ENCODE measurements around the gene LARGE1. TPM values are rescaled to one million over a fixed set of nuclear protein-coding genes. Genes with fewer than 3 reads are reported as not detected.

LARGE1 gene
- total and polyA plus RNA-seq, 10 donors = 1.9 to 35.8 (median 22.8) TPM

DNA sequence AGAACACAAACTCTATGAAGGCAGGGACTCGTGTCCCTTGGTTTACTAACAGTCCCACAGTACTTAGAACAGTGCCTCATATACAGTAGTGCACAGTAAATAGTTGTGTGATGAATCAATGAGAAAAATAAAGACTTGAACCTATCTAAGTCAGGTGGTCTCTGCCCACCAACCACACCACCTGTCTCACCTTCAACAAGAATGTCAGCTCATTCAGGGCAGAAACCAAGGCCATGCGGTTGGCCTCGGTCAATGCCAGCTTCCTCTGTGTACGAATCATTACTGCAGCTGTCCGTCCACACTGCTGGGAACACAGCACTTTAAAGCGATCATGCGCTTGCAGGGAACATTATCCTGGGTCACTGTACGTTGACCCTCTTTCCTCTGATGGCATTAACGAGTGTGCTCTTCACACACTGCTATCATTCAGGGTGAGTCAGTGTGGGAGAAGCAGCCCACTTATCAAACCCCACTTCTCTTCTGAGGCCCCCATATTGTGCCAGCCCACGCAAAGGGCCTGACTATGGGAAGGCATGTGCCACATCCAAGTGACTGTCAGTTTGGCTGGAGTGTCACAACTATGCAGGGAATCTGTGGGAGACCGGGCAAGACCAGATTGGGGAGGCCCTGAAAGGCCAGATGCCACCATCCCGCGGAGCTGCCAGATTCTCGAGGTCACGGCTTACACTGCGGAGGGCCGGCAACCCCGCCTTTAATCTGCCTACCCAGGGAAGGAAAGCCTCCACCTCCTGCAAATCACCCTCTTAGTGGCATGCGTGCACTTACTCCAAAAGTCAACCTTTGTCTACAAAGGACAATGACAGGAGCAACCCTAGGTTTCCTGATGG is 36.1 kb downstream of the LARGE1 start:
- peak overlapping the region in 1 of 8 donors; percentile 34 for H3K27ac ChIP-seq
- peak; percentile 69 for DNase-seq
- 68 to 77% (median 75%) methylated on average over 13 to 19 of the region's 19 CpGs for WGBS, 5 donors

DNA sequence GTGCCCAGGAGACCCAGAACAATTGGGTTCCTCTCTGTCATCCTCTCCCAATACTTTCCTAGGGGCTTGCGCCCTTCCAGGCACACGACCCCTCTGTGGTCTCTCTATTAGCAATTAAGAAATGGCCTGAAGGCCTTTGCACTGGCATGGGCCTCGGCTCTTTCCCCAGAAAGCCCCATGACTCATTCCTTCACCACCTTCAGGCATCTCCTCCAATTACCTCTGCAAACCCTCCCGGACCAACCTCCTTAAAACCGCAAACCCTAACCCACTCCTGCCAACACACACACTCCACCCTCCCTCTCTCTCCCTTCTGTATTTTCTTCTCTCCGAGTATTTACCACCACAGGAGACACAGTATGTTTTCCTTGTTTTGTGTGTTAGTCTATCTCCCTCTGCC is 36.7 kb downstream of the LARGE1 start:
- Histone ChIP-seq H3K27me3 (replicated peaks in 1 of 7) (no peaks in the 10 kb centered on the region), H3K4me1 (peaks cover 0 to 20% (median 11%) of the 10 kb centered on the region in 6 donors), H3K9me3 (no peaks in the 10 kb centered on the region), H3K36me3 (no peaks in the 10 kb centered on the region), H3K4me3 (no peak overlapping the region), H3K27ac (no peak overlapping the region)
- TF ChIP-seq POLR2AphosphoS5 (IDR thresholded peaks at IDR 0.05) = no peak
- TF ChIP-seq, protein P1, sequence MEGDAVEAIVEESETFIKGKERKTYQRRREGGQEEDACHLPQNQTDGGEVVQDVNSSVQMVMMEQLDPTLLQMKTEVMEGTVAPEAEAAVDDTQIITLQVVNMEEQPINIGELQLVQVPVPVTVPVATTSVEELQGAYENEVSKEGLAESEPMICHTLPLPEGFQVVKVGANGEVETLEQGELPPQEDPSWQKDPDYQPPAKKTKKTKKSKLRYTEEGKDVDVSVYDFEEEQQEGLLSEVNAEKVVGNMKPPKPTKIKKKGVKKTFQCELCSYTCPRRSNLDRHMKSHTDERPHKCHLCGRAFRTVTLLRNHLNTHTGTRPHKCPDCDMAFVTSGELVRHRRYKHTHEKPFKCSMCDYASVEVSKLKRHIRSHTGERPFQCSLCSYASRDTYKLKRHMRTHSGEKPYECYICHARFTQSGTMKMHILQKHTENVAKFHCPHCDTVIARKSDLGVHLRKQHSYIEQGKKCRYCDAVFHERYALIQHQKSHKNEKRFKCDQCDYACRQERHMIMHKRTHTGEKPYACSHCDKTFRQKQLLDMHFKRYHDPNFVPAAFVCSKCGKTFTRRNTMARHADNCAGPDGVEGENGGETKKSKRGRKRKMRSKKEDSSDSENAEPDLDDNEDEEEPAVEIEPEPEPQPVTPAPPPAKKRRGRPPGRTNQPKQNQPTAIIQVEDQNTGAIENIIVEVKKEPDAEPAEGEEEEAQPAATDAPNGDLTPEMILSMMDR (IDR thresholded peaks at IDR 0.05 in 8 of 11, conservative IDR thresholded peaks at IDR 0.05 in 3 of 11) = no peak
- no peak for TF ChIP-seq POLR2A (IDR thresholded peaks at IDR 0.05)
- intact Hi-C loops (cut with DNase I; ENCODE audit: low total_unique reads) = no loop called here
- no peak for DNase-seq
- 77 to 84% (median 82%) methylated on average over 6 of the region's 6 CpGs for WGBS, 5 donors

More for the DNA sequence above, 36.1 kb downstream of the LARGE1 start:
- peaks cover 0 to 26% (median 15%) of the 10 kb centered on the region in 6 donors for H3K4me1 ChIP-seq
- no peaks in the 10 kb centered on the region for H3K36me3 ChIP-seq
- no peaks in the 10 kb centered on the region for H3K27me3 ChIP-seq (replicated peaks in 1 of 7)
- intact Hi-C loops (cut with DNase I; ENCODE audit: low total_unique reads) = no loop called here
- no peaks in the 10 kb centered on the region for H3K9me3 ChIP-seq
- H3K4me3 ChIP-seq = no peak overlapping the region
- TF ChIP-seq, protein P1 (IDR thresholded peaks at IDR 0.05 in 8 of 11, conservative IDR thresholded peaks at IDR 0.05 in 3 of 11) = no peak
- TF ChIP-seq POLR2AphosphoS5 (IDR thresholded peaks at IDR 0.05) (no peak), POLR2A (IDR thresholded peaks at IDR 0.05) (no peak)

DNA sequence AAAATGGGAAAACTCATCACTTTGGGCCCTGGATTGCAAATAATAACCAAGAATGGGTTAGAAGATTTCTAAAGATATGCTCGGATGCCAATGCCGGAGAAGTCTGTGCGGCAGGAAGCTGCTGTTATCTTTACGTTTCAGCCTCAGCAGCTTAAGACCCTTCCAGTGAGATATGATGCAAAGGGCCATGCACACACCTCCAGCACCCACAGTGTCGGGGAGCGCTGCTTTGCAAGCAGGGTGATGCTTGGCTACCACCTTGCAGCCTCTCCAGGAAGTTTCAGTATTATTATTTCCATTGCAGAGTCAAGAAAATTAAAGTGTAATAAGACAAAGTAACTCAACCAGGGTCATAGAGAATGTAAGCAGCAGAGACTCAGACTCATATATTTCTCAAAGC is 37.3 kb downstream of the LARGE1 start:
- no peak for DNase-seq
- WGBS, 5 donors = 70 to 81% (median 78%) methylated on average over 6 of the region's 6 CpGs
- intact Hi-C loops (cut with DNase I; ENCODE audit: low total_unique reads) = no loop called here
- Histone ChIP-seq H3K4me3 (no peak overlapping the region), H3K27ac (no peak overlapping the region), H3K4me1 (peaks cover 0 to 19% (median 11%) of the 10 kb centered on the region in 6 donors), H3K36me3 (no peaks in the 10 kb centered on the region), H3K27me3 (replicated peaks in 1 of 7) (no peaks in the 10 kb centered on the region), H3K9me3 (no peaks in the 10 kb centered on the region)
- TF ChIP-seq POLR2AphosphoS5 (IDR thresholded peaks at IDR 0.05) = no peak
- no peak for TF ChIP-seq POLR2A (IDR thresholded peaks at IDR 0.05)
- TF ChIP-seq, protein P1 (IDR thresholded peaks at IDR 0.05 in 8 of 11, conservative IDR thresholded peaks at IDR 0.05 in 3 of 11) = no peak

DNA sequence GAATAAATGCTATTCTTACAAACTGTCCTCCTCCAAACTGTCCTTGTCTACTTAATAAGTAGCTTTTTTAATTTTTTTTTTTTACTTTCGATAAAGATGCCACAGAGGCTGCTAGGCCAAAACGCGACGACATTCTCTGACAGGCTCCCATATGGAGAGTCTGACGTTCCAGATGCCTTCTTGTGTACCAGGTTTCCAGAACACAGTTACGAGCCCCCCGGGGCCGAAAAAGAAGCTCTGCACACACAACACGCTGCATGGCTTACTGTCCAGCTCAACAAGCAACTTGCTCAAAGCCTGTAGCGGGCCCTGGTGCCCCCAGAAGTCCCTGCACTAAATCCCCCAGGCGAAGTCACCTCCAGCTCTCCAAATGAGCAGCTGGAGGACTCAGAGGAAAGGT is 39.3 kb downstream of the LARGE1 start:
- TF ChIP-seq POLR2AphosphoS5 (IDR thresholded peaks at IDR 0.05) = no peak
- TF ChIP-seq, protein P1 (IDR thresholded peaks at IDR 0.05 in 8 of 11, conservative IDR thresholded peaks at IDR 0.05 in 3 of 11) = no peak
- no peak for TF ChIP-seq POLR2A (IDR thresholded peaks at IDR 0.05)
- DNase-seq = no peak
- no peak overlapping the region for H3K27ac ChIP-seq
- H3K9me3 ChIP-seq = no peaks in the 10 kb centered on the region
- no peaks in the 10 kb centered on the region for H3K27me3 ChIP-seq (replicated peaks in 1 of 7)
- no peaks in the 10 kb centered on the region for H3K36me3 ChIP-seq
- H3K4me3 ChIP-seq = no peak overlapping the region
- intact Hi-C loops (cut with DNase I; ENCODE audit: low total_unique reads) = no loop called here
- peaks cover 0 to 20% (median 12%) of the 10 kb centered on the region in 6 donors for H3K4me1 ChIP-seq
- 86 to 93% (median 88%) methylated on average over 11 of the region's 11 CpGs for WGBS, 5 donors
